NCI-H146 (cell line): ENCODE results near the gene RPS23.

Source experiments
- DNase-seq: peaks from one replicate; lab custom pipeline; 2025; lab: John Stamatoyannopoulos, UW

The RPS23 gene

GRCh38 chr5:82277987-82278710 lies at the start of gene RPS23:
Gene RPS23 (minus strand): TSS chr5:82278354. CDS start chr5:82278323, 31 bp downstream.
- DNase-seq, result peak; percentile 86

- DNase-seq, result no peak
These were observed 49.8 kb upstream of the RPS23 start for GRCh38 chr5:82327941-82328340.

GRCh38 chr5:82325996-82326395 lies 47.8 kb upstream of the RPS23 start:
- DNase-seq, result no peak

- DNase-seq, result no peak
These were observed 47.0 kb upstream of the RPS23 start for GRCh38 chr5:82325155-82325554.

GRCh38 chr5:82320966-82321365 lies 42.8 kb upstream of the RPS23 start:
- no peak for DNase-seq

GRCh38 chr5:82319651-82320376 lies 41.7 kb upstream of the RPS23 start:
- no peak for DNase-seq

GRCh38 chr5:82319192-82319591 lies 41.0 kb upstream of the RPS23 start:
- no peak for DNase-seq

GRCh38 chr5:82314964-82315758 lies 37.0 kb upstream of the RPS23 start:
- DNase-seq, result no peak

GRCh38 chr5:82313016-82313415 lies 34.9 kb upstream of the RPS23 start:
- no peak for DNase-seq

GRCh38 chr5:82312373-82312856 lies 34.3 kb upstream of the RPS23 start:
- peak; percentile 16 for DNase-seq

GRCh38 chr5:82309091-82309531 lies 31.0 kb upstream of the RPS23 start:
- DNase-seq, result no peak

- DNase-seq, result no peak
These were observed 30.3 kb upstream of the RPS23 start for GRCh38 chr5:82308416-82308815.

- no peak for DNase-seq
These were observed 29.3 kb upstream of the RPS23 start for GRCh38 chr5:82307451-82307850.

- no peak for DNase-seq
These were observed 28.0 kb upstream of the RPS23 start for GRCh38 chr5:82306151-82306550.

- no peak for DNase-seq
These were observed 23.0 kb upstream of the RPS23 start for GRCh38 chr5:82301190-82301589.

GRCh38 chr5:82298668-82299067 lies 20.5 kb upstream of the RPS23 start:
- no peak for DNase-seq

GRCh38 chr5:82297711-82298110 lies 19.6 kb upstream of the RPS23 start:
- no peak for DNase-seq

- no peak for DNase-seq
These were observed 18.8 kb upstream of the RPS23 start for GRCh38 chr5:82296929-82297328.

- DNase-seq, result no peak
These were observed 17.9 kb upstream of the RPS23 start for GRCh38 chr5:82295959-82296531.

- DNase-seq, result no peak
These were observed 17.0 kb upstream of the RPS23 start for GRCh38 chr5:82295144-82295543.

- no peak for DNase-seq
These were observed 13.3 kb upstream of the RPS23 start for GRCh38 chr5:82291420-82291819.

- no peak for DNase-seq
These were observed 12.8 kb upstream of the RPS23 start for GRCh38 chr5:82290908-82291307.
